Upper lobe of right lung (tissue), 1 donor: ENCODE data around the gene ANKRD22. TPM values are rescaled to one million over a fixed set of nuclear protein-coding genes. Genes with fewer than 3 reads are reported as not detected.
A peak's percentile ranks its signal among the peaks of the same experiment; 100 is the strongest.

Experiments
- ATAC-seq: fragments of 200-7000 bp; cut with Tn5 transposase; one replicate; pipeline ENCODE4 v1.9.1; 2020; ENCODE audit warnings: mild to moderate bottlenecking, moderate library complexity
- DNase-seq: peaks from one replicate; pipeline ENCODE4 v3.0.0-alpha.2; 2020
- H3K27ac ChIP-seq: fragments of 200-600 bp; one replicate; pipeline ENCODE4 v1.8.0; 2022
- H3K27me3 ChIP-seq: fragments of 200-600 bp; one replicate; pipeline ENCODE4 v1.8.0; 2022; ENCODE audit warnings: mild to moderate bottlenecking
- H3K36me3 ChIP-seq: fragments of 200-600 bp; one replicate; pipeline ENCODE4 v1.8.0; 2022
- H3K4me1 ChIP-seq: fragments of 200-600 bp; one replicate; pipeline ENCODE4 v1.8.0; 2022
- H3K4me3 ChIP-seq: fragments of 200-600 bp; one replicate; pipeline ENCODE4 v1.8.0; 2022; ENCODE audit warnings: mild to moderate bottlenecking
- H3K9me3 ChIP-seq: fragments of 200-600 bp; one replicate; pipeline ENCODE4 v1.8.0; 2022
- CTCF ChIP-seq: fragments of 200-600 bp; IDR thresholded peaks from one replicate; pipeline ENCODE4 v1.8.0; 2022; ENCODE audit warnings: antibody characterized with exemption
- intact Hi-C: fragments of 100-400 bp; cut with DNase I; formaldehyde crosslinking; loops from one replicate; pipeline ENCODE4 v1.11.0; 2022
- total RNA-seq: library from RNA; stranded (reverse); fragmentation: NEBNext Ultra II Directional; extraction: Animal tissue kit (Norgen Biotek cat#: 25700); gene quantifications from one replicate; pipeline ENCODE4 v1.2.1, GENCODE V29; 2021
- donor health status: DM: no; HTN: yes; CAD: no; lungs with severe emphysema.

Gene ANKRD22
- total RNA-seq, 1 donor from 2014 or later: 2.3 TPM

- H3K36me3 ChIP-seq: no peaks in the 10 kb centered on the region
- intact Hi-C loops: no loop called here
- DNase-seq (no peak), ATAC-seq (no peak)
- H3K4me3 ChIP-seq: no peak overlapping the region
- no peak overlapping the region for H3K27ac ChIP-seq
- peaks cover 11% of the 10 kb centered on the region for H3K4me1 ChIP-seq
- no peaks in the 10 kb centered on the region for H3K27me3 ChIP-seq
- no peak for TF ChIP-seq CTCF
- no peaks in the 10 kb centered on the region for H3K9me3 ChIP-seq
These were observed 2.4 kb downstream of the ANKRD22 start for GRCh38 chr10:88849234-88849633.

GRCh38 chr10:88848499-88848898 is 3.1 kb downstream of the ANKRD22 start:
- Histone ChIP-seq H3K36me3 (no peaks in the 10 kb centered on the region), H3K27ac (no peak overlapping the region), H3K4me3 (no peak overlapping the region), H3K4me1 (peaks cover 11% of the 10 kb centered on the region), H3K9me3 (no peaks in the 10 kb centered on the region), H3K27me3 (no peaks in the 10 kb centered on the region)
- peak; percentile 20 for ATAC-seq
- TF ChIP-seq CTCF: no peak
- DNase-seq: no peak
- intact Hi-C loops: no loop called here

GRCh38 chr10:88843171-88843570 is 8.5 kb downstream of the ANKRD22 start:
- H3K4me1 ChIP-seq: no peaks in the 10 kb centered on the region
- DNase-seq (no peak), ATAC-seq (no peak)
- no peaks in the 10 kb centered on the region for H3K27me3 ChIP-seq
- no peak overlapping the region for H3K4me3 ChIP-seq
- no peak overlapping the region for H3K27ac ChIP-seq
- H3K36me3 ChIP-seq: no peaks in the 10 kb centered on the region
- intact Hi-C loops: no loop called here
- no peak for TF ChIP-seq CTCF
- H3K9me3 ChIP-seq: no peaks in the 10 kb centered on the region

GRCh38 chr10:88841316-88842111 is 10.1 kb downstream of the ANKRD22 start:
- DNase-seq: no peak
- Histone ChIP-seq H3K9me3 (no peaks in the 10 kb centered on the region), H3K4me1 (no peaks in the 10 kb centered on the region), H3K27ac (no peak overlapping the region), H3K4me3 (no peak overlapping the region), H3K36me3 (no peaks in the 10 kb centered on the region), H3K27me3 (no peaks in the 10 kb centered on the region)
- no peak for ATAC-seq
- no peak for TF ChIP-seq CTCF
- intact Hi-C loops: no loop called here

- peak; percentile 73 for ATAC-seq
- Histone ChIP-seq H3K4me3 (no peak overlapping the region), H3K9me3 (no peaks in the 10 kb centered on the region), H3K27me3 (no peaks in the 10 kb centered on the region), H3K27ac (no peak overlapping the region), H3K4me1 (no peaks in the 10 kb centered on the region), H3K36me3 (no peaks in the 10 kb centered on the region)
- intact Hi-C loops: no loop called here
- no peak for TF ChIP-seq CTCF
- DNase-seq: no peak
These were observed 10.8 kb downstream of the ANKRD22 start for GRCh38 chr10:88840881-88841280.
